Measurements from ENCODE around the gene ZNF136. TPM values are rescaled to one million over a fixed set of nuclear protein-coding genes. Genes with fewer than 3 reads are reported as not detected.

The ZNF136 gene
- total and polyA plus RNA-seq, 2 of the 8 experiments (the other 6 are each of a cell fraction or from before 2014, with no cell fraction given): 1.6 to 6.9 TPM

- TF ChIP-seq SP1 (IDR thresholded peaks at IDR 0.05; ENCODE audit: low read depth, low read length): peak; percentile 73; the same call in 1 of the 2 replicates
- TF ChIP-seq POLR2A (IDR thresholded peaks at IDR 0.05; ENCODE audit: control extremely low read depth in 1 of 2, low read depth in 2 of 2, low read length in 2 of 2): peak; percentile 93 to 98
Measured at GRCh38 chr19:12156223-12157058, 6.5 kb upstream of the ZNF136 start, which contains the start of gene ZNF625 (continued).
